HepG2 (cell line): ENCODE measurements around the gene PKLR. TPM values are rescaled to one million over a fixed set of nuclear protein-coding genes. Genes with fewer than 3 reads are reported as not detected.

Source experiments
- ARHGAP35 ChIP-seq: sonication (generic); formaldehyde crosslinking; IDR thresholded peaks from 2 replicates; pipeline ENCODE4 v1.9.0; 2022; ENCODE audit warnings: mild to moderate bottlenecking, inconsistent platforms, moderate library complexity, missing genetic modification reagents, borderline replicate concordance
- CBX1 ChIP-seq: IDR thresholded peaks from one replicate; pipeline ENCODE4 v1.6.1; 2016; ENCODE audit warnings: antibody characterized with exemption, low read depth
- CEBPB ChIP-seq: IDR thresholded peaks from 2 replicates; pipeline ENCODE4 v1.6.1; 2011; ENCODE audit warnings: low read depth, low read length, improper control_type of control experiment, borderline replicate concordance
- CHD2 ChIP-seq: IDR thresholded peaks from 2 replicates; pipeline ENCODE4 v1.6.1; 2011; ENCODE audit warnings: low read depth, low read length, improper control_type of control experiment
- ETV6 ChIP-seq: sonication (generic); formaldehyde crosslinking; conservative IDR thresholded peaks from 2 replicates; pipeline ENCODE4 v1.4.0; 2020; ENCODE audit warnings: missing genetic modification reagents
- HOXA7 ChIP-seq: sonication (generic); formaldehyde crosslinking; IDR thresholded peaks from 2 replicates; pipeline ENCODE4 v1.8.1; 2022; ENCODE audit warnings: mild to moderate bottlenecking, missing genetic modification reagents, moderate library complexity
- KLF11 ChIP-seq: IDR thresholded peaks from 2 replicates; pipeline ENCODE4 v1.6.1; 2016; ENCODE audit warnings: missing compliant biosample characterization
- KMT2A ChIP-seq: sonication (generic); formaldehyde crosslinking; IDR thresholded peaks from 2 replicates; pipeline ENCODE4 v1.4.0; 2020; ENCODE audit warnings: missing genetic modification reagents
- NBN ChIP-seq: fragments of 450-650 bp; conservative IDR thresholded peaks from 2 replicates; pipeline ENCODE4 v1.6.1; 2017
- REXO4 ChIP-seq: sonication (generic); formaldehyde crosslinking; IDR thresholded peaks from 2 replicates; pipeline ENCODE4 v1.8.0; 2022; ENCODE audit warnings: missing genetic modification reagents, mild to moderate bottlenecking, borderline replicate concordance
- ZNF264 ChIP-seq: sonication (generic); formaldehyde crosslinking; IDR thresholded peaks from 2 replicates; pipeline ENCODE4 v1.4.0; 2020; ENCODE audit warnings: missing genetic modification reagents
- ZNF724P ChIP-seq: sonication (generic); formaldehyde crosslinking; IDR thresholded peaks from 2 replicates; pipeline ENCODE4 v1.8.0; 2022; ENCODE audit warnings: missing genetic modification reagents, borderline replicate concordance
- ZSCAN20 ChIP-seq: sonication (generic); formaldehyde crosslinking; IDR thresholded peaks from 2 replicates; pipeline ENCODE4 v1.4.0; 2020; ENCODE audit warnings: missing genetic modification reagents, mild to moderate bottlenecking, borderline replicate concordance
- ZSCAN9 ChIP-seq: IDR thresholded peaks from 2 replicates; pipeline ENCODE4 v1.6.1; 2016; ENCODE audit warnings: borderline replicate concordance
- polyA plus RNA-seq, 8 experiments: library from polyadenylated mRNA; depleted of rRNA in 3 of 8; stranded (reverse) in 7 of 8; unstranded in 1 of 8; fragments of >200 nt; fragmentation: Illumina TruSeq in 4 of 8; extraction: Trizol in 4 of 8; gene quantifications; 2 replicates each; pipeline versions ENCODE4 v1.2.1 to v1.2.3, GENCODE V29; 2011 to 2016; ENCODE audit warnings: low read depth in 4 of 8, missing spikeins in 1 of 8, mixed read lengths in 1 of 8; ENCODE audit not compliant: insufficient read depth in 1 of 8
- total RNA-seq, 5 experiments: library from RNA; depleted of rRNA; stranded (reverse); fragments of >200 nt; fragmentation: Illumina TruSeq; extraction: Trizol; gene quantifications; 2 replicates each; pipeline ENCODE4 v1.2.3, GENCODE V29; 2016; ENCODE audit warnings: low read depth in 1 of 5
- TF ChIP-seq, protein P1 (sequence below): sonication (generic); formaldehyde crosslinking; IDR thresholded peaks from 2 replicates; pipeline ENCODE4 v1.4.0; 2020; ENCODE audit warnings: missing genetic modification reagents, borderline replicate concordance
- TF ChIP-seq, protein P2 (sequence below): sonication (generic); formaldehyde crosslinking; conservative IDR thresholded peaks from 2 replicates; pipeline ENCODE4 v1.4.0; 2020; ENCODE audit warnings: mild to moderate bottlenecking, missing genetic modification reagents, moderate library complexity
- TF ChIP-seq, protein P3 (sequence below): sonication (generic); formaldehyde crosslinking; IDR thresholded peaks from 2 replicates; pipeline ENCODE4 v1.4.0; 2020; ENCODE audit warnings: low read depth, mild to moderate bottlenecking, missing genetic modification reagents

Gene PKLR
- total and polyA plus RNA-seq, 2 of the 13 experiments (the other 11 are each of a cell fraction or from before 2014, with no cell fraction given): 10.3 to 29.3 TPM

DNA sequence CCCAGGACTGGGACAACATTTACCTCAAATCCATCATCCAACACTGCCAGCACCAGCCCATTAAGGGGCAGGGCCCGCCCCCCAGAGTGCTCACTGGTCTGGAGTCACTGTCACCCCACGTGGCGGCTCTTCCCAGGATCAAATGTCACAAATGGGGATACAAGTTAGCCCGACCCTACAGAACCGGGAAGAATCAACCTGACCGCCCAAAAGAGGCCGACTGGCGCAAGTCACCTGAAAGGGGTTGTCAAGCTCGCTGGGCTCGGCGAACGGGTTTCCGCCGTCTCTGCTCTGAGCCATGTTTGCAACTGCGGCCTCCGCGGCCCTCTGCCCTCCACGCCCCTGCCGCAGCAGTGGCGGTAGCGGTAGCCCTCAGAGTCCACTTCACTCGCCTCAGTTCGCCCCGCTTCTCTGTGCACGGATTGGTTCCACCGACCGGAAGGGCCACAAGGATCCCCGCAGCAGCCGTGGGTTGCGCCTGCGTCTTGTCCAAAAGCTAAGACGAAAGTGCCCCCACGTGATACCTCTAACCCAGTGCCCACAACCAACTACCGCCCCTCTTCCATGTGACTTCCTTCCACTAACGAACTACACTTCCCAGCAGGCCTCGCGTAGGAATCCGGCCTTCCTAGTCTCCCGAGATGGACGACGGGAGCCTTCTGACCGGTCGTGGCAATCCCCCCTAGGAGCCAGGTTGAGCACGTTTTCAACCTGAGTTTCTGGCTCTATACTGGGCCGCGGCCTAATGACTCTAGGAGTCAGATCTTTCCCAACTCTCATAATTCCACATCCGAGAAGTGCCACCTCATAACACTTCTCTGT, 39.2 kb downstream of the PKLR start, which contains the start of gene SCAMP3 (continued):
- TF ChIP-seq ARHGAP35 (CRISPR knock-in tag) (peak; percentile 69; the same call in 1 of the 2 replicates), CHD2 (peak; percentile 94), CBX1 (peak; percentile 88), NBN (no peak), CEBPB (no peak), HOXA7 (no peak), ZNF264 (CRISPR knock-in tag) (0 out of 2 replicates have a peak, but pooled peaks have one; percentile 49), KMT2A (CRISPR knock-in tag) (peak; percentile 54; the same call in 1 of the 2 replicates), ZSCAN20 (CRISPR knock-in tag) (no peak), ZNF724P (CRISPR knock-in tag) (peak; percentile 94), REXO4 (CRISPR knock-in tag) (no peak), KLF11 (CRISPR knock-in tag) (0 out of 2 replicates have a peak, but pooled peaks have one; percentile 52), ZSCAN9 (peak; percentile 69), ETV6 (peak; percentile 64; the same call in 1 of the 2 replicates)
- TF ChIP-seq, protein P1, sequence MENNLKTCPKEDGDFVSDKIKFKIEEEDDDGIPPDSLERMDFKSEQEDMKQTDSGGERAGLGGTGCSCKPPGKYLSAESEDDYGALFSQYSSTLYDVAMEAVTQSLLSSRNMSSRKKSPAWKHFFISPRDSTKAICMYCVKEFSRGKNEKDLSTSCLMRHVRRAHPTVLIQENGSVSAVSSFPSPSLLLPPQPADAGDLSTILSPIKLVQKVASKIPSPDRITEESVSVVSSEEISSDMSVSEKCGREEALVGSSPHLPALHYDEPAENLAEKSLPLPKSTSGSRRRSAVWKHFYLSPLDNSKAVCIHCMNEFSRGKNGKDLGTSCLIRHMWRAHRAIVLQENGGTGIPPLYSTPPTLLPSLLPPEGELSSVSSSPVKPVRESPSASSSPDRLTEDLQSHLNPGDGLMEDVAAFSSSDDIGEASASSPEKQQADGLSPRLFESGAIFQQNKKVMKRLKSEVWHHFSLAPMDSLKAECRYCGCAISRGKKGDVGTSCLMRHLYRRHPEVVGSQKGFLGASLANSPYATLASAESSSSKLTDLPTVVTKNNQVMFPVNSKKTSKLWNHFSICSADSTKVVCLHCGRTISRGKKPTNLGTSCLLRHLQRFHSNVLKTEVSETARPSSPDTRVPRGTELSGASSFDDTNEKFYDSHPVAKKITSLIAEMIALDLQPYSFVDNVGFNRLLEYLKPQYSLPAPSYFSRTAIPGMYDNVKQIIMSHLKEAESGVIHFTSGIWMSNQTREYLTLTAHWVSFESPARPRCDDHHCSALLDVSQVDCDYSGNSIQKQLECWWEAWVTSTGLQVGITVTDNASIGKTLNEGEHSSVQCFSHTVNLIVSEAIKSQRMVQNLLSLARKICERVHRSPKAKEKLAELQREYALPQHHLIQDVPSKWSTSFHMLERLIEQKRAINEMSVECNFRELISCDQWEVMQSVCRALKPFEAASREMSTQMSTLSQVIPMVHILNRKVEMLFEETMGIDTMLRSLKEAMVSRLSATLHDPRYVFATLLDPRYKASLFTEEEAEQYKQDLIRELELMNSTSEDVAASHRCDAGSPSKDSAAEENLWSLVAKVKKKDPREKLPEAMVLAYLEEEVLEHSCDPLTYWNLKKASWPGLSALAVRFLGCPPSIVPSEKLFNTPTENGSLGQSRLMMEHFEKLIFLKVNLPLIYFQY (CRISPR knock-in tag): 0 out of 2 replicates have a peak, but pooled peaks have one; percentile 18
- TF ChIP-seq, protein P2, sequence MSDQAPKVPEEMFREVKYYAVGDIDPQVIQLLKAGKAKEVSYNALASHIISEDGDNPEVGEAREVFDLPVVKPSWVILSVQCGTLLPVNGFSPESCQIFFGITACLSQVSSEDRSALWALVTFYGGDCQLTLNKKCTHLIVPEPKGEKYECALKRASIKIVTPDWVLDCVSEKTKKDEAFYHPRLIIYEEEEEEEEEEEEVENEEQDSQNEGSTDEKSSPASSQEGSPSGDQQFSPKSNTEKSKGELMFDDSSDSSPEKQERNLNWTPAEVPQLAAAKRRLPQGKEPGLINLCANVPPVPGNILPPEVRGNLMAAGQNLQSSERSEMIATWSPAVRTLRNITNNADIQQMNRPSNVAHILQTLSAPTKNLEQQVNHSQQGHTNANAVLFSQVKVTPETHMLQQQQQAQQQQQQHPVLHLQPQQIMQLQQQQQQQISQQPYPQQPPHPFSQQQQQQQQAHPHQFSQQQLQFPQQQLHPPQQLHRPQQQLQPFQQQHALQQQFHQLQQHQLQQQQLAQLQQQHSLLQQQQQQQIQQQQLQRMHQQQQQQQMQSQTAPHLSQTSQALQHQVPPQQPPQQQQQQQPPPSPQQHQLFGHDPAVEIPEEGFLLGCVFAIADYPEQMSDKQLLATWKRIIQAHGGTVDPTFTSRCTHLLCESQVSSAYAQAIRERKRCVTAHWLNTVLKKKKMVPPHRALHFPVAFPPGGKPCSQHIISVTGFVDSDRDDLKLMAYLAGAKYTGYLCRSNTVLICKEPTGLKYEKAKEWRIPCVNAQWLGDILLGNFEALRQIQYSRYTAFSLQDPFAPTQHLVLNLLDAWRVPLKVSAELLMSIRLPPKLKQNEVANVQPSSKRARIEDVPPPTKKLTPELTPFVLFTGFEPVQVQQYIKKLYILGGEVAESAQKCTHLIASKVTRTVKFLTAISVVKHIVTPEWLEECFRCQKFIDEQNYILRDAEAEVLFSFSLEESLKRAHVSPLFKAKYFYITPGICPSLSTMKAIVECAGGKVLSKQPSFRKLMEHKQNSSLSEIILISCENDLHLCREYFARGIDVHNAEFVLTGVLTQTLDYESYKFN: peak; percentile 36; the same call in 1 of the 2 replicates
- TF ChIP-seq, protein P3, sequence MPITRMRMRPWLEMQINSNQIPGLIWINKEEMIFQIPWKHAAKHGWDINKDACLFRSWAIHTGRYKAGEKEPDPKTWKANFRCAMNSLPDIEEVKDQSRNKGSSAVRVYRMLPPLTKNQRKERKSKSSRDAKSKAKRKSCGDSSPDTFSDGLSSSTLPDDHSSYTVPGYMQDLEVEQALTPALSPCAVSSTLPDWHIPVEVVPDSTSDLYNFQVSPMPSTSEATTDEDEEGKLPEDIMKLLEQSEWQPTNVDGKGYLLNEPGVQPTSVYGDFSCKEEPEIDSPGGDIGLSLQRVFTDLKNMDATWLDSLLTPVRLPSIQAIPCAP: 0 out of 2 replicates have a peak, but pooled peaks have one; percentile 51
